Keratinocyte (primary cell): ENCODE data around the gene SASH1.

Experiments
- EZH2 ChIP-seq: IDR thresholded peaks from one replicate; pipeline ENCODE4 v1.6.1; 2012; ENCODE audit warnings: inconsistent platforms, mild to moderate bottlenecking, low read length, moderate library complexity
- TF ChIP-seq, protein P1 (sequence below), 3 experiments: IDR thresholded peaks in 1 of 3; conservative IDR thresholded peaks in 1 of 3; optimal IDR thresholded peaks in 1 of 3; 2 replicates in 2 of 3; 3 replicates in 1 of 3; pipeline versions ENCODE3 to v1.5.1; 2011; ENCODE audit warnings: low read length in 3 of 3, mild to moderate bottlenecking in 3 of 3, moderate library complexity in 2 of 3, control low read depth in 1 of 3, inconsistent platforms in 1 of 3; ENCODE audit not compliant: insufficient read depth in 2 of 3; ENCODE audit errors: extremely low read depth in 1 of 3

DNA sequence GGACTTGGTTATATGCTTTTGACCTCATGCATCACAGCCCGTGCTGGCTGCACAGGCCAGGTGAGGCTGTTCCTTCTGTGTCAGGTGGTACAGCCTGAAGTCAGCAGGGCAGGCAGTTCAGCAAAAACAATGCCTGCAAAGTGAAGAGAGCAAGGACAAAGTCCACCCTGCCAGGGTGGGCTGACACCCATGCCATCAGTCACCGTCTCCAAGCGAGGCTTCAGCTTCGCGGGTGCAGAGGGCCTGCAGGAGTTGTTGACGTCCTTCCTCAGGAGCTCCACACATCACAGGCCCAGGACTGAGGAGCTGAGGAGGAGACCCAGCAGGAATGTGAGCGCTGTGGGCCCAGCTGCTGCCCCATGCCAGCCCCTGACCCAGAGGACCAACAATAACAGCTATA lies 111.3 kb downstream of the SASH1 start:
- TF ChIP-seq EZH2, result no peak
- TF ChIP-seq, protein P1, sequence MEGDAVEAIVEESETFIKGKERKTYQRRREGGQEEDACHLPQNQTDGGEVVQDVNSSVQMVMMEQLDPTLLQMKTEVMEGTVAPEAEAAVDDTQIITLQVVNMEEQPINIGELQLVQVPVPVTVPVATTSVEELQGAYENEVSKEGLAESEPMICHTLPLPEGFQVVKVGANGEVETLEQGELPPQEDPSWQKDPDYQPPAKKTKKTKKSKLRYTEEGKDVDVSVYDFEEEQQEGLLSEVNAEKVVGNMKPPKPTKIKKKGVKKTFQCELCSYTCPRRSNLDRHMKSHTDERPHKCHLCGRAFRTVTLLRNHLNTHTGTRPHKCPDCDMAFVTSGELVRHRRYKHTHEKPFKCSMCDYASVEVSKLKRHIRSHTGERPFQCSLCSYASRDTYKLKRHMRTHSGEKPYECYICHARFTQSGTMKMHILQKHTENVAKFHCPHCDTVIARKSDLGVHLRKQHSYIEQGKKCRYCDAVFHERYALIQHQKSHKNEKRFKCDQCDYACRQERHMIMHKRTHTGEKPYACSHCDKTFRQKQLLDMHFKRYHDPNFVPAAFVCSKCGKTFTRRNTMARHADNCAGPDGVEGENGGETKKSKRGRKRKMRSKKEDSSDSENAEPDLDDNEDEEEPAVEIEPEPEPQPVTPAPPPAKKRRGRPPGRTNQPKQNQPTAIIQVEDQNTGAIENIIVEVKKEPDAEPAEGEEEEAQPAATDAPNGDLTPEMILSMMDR (optimal IDR thresholded peaks at IDR 0.05 in 1 of 3, IDR thresholded peaks at IDR 0.05 in 1 of 3, conservative IDR thresholded peaks at IDR 0.05 in 1 of 3; ENCODE audit: extremely low read depth in 1 of 3, insufficient read depth in 2 of 3, low read length in 3 of 3), result no peak
